Thyroid gland (tissue), 4 donors: Measurements from ENCODE around the gene UTY. TPM values are rescaled to one million over a fixed set of nuclear protein-coding genes. Genes with fewer than 3 reads are reported as not detected.

Experiments
- DNase-seq, 2 donors: peaks; one replicate each; pipeline ENCODE4 v3.0.0-alpha.2; 2019
- H3K27ac ChIP-seq, 3 donors: fragments of 200-600 bp; sonication (generic); 1 replicate in 2 of 3; 2 replicates in 1 of 3; pipeline ENCODE4 v1.5.1; 2016 to 2019; ENCODE audit warnings: mild to moderate bottlenecking in 1 of 3, moderate library complexity in 1 of 3
- H3K27me3 ChIP-seq: fragments of 200-600 bp; sonication (generic); one replicate; pipeline ENCODE4 v1.5.1; 2019
- H3K36me3 ChIP-seq, 2 donors: fragments of 200-600 bp; sonication (generic); one replicate each; pipeline ENCODE4 v1.5.1; 2016 to 2019
- H3K4me1 ChIP-seq, 2 donors: fragments of 200-600 bp; sonication (generic); one replicate each; pipeline ENCODE4 v1.5.1; 2017 to 2019
- H3K4me3 ChIP-seq, 3 donors: fragments of 200-600 bp; sonication (generic); replicated peaks in 1 of 3; 1 replicate in 2 of 3; 2 replicates in 1 of 3; pipeline ENCODE4 v1.5.1; 2016; ENCODE audit warnings: mild to moderate bottlenecking in 1 of 3
- H3K9me3 ChIP-seq: fragments of 200-600 bp; sonication (generic); one replicate; pipeline ENCODE4 v1.5.1; 2017
- POLR2A ChIP-seq, 2 donors: fragments of 450-650 bp; IDR thresholded peaks; one replicate each; pipeline ENCODE4 v1.6.1; 2017; ENCODE audit warnings: antibody characterized with exemption in 2 of 2, mild to moderate bottlenecking in 2 of 2, moderate library complexity in 1 of 2
- WGBS, 2 donors: methylation state at CpG; one replicate each; pipeline ENCODE4 v1.1.5; 2017; 5-methylcytosine and 5-hydroxymethylcytosine counted together
- intact Hi-C: fragments of 100-400 bp; cut with DNase I; formaldehyde crosslinking; loops from one replicate; pipeline ENCODE4 v1.15.1; 2023
- total RNA-seq, 4 donors: library from RNA; depleted of rRNA; stranded (reverse); fragments of >200 nt; gene quantifications; one replicate each; pipeline ENCODE4 v1.2.3, GENCODE V29; 2016
- TF ChIP-seq, protein P1 (sequence below), 6 experiments: fragments of 200-600 bp in 3 of 6; fragments of 450-650 bp in 3 of 6; sonication (generic) in 3 of 6; IDR thresholded peaks; one replicate each; pipeline ENCODE4 v1.5.1; 2016 to 2019; ENCODE audit warnings: antibody characterized with exemption in 6 of 6, mild to moderate bottlenecking in 2 of 6, inconsistent platforms in 1 of 6, moderate library complexity in 1 of 6

UTY gene
- total RNA-seq, 4 donors from 2014 or later: 0.27 to 113 (median 57.1) TPM; not detected in 1

GRCh38 chrY:13361656-13362636 lies 117.9 kb downstream of the UTY start:
- Histone ChIP-seq H3K27ac (no peak overlapping the region), H3K4me3 (no peak overlapping the region), H3K27me3 (no peaks in the 10 kb centered on the region), H3K4me1 (no peaks in the 10 kb centered on the region), H3K9me3 (no peaks in the 10 kb centered on the region), H3K36me3 (no peaks in the 10 kb centered on the region)
- WGBS, 2 donors: 88 to 93% methylated on average over 2 of the region's 2 CpGs
- TF ChIP-seq, protein P1, sequence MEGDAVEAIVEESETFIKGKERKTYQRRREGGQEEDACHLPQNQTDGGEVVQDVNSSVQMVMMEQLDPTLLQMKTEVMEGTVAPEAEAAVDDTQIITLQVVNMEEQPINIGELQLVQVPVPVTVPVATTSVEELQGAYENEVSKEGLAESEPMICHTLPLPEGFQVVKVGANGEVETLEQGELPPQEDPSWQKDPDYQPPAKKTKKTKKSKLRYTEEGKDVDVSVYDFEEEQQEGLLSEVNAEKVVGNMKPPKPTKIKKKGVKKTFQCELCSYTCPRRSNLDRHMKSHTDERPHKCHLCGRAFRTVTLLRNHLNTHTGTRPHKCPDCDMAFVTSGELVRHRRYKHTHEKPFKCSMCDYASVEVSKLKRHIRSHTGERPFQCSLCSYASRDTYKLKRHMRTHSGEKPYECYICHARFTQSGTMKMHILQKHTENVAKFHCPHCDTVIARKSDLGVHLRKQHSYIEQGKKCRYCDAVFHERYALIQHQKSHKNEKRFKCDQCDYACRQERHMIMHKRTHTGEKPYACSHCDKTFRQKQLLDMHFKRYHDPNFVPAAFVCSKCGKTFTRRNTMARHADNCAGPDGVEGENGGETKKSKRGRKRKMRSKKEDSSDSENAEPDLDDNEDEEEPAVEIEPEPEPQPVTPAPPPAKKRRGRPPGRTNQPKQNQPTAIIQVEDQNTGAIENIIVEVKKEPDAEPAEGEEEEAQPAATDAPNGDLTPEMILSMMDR (IDR thresholded peaks at IDR 0.05): no peak
- TF ChIP-seq POLR2A (IDR thresholded peaks at IDR 0.05): no peak
- intact Hi-C loops: no loop called here
- DNase-seq: no peak

- Histone ChIP-seq H3K4me1 (no peaks in the 10 kb centered on the region), H3K36me3 (no peaks in the 10 kb centered on the region), H3K27me3 (no peaks in the 10 kb centered on the region), H3K4me3 (no peak overlapping the region), H3K9me3 (no peaks in the 10 kb centered on the region), H3K27ac (no peak overlapping the region)
- intact Hi-C loops: no loop called here
- no peak for DNase-seq
- WGBS, 2 donors: 95 to 97% methylated on average over 4 of the region's 4 CpGs
- TF ChIP-seq POLR2A (IDR thresholded peaks at IDR 0.05): no peak
- TF ChIP-seq, protein P1 (IDR thresholded peaks at IDR 0.05): no peak
Measured at GRCh38 chrY:13351443-13351842, 128.4 kb downstream of the UTY start.

DNA sequence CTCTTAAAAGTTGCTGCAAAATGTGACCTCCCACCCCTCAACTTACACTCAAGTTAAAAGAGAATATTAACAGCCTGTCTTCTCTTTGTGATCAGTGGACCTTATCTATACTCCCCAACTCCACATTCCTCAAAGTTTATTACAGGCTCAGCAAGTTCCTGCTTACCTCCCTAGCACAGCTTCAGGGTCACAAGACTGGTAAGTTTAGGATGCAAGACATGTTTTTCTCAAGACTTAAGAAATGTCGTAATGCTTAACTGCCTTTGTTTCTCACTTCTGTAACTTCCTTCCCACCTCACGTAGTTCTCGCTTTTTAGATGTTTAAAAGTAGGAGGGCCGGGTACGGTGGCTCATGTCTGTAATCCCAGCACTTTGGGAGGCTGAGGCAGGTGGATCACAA lies 132.7 kb downstream of the UTY start:
- TF ChIP-seq, protein P1 (IDR thresholded peaks at IDR 0.05): no peak
- no peak for TF ChIP-seq POLR2A (IDR thresholded peaks at IDR 0.05)
- Histone ChIP-seq H3K4me3 (no peak overlapping the region), H3K36me3 (no peaks in the 10 kb centered on the region), H3K9me3 (no peaks in the 10 kb centered on the region), H3K27me3 (no peaks in the 10 kb centered on the region), H3K27ac (peak overlapping the region in 1 of 3 donors; percentile 64), H3K4me1 (no peaks in the 10 kb centered on the region)
- DNase-seq: no peak
- intact Hi-C loops: no loop called here
- 84 to 86% methylated on average over 5 of the region's 5 CpGs for WGBS, 2 donors

GRCh38 chrY:13345549-13345948 lies 134.3 kb downstream of the UTY start:
- TF ChIP-seq, protein P1 (IDR thresholded peaks at IDR 0.05): no peak
- TF ChIP-seq POLR2A (IDR thresholded peaks at IDR 0.05): no peak
- Histone ChIP-seq H3K4me1 (no peaks in the 10 kb centered on the region), H3K27me3 (no peaks in the 10 kb centered on the region), H3K36me3 (no peaks in the 10 kb centered on the region), H3K4me3 (no peak overlapping the region), H3K9me3 (no peaks in the 10 kb centered on the region), H3K27ac (no peak overlapping the region)
- 93 to 100% methylated on average over 3 of the region's 3 CpGs for WGBS, 2 donors
- no peak for DNase-seq
- intact Hi-C loops: no loop called here

DNA sequence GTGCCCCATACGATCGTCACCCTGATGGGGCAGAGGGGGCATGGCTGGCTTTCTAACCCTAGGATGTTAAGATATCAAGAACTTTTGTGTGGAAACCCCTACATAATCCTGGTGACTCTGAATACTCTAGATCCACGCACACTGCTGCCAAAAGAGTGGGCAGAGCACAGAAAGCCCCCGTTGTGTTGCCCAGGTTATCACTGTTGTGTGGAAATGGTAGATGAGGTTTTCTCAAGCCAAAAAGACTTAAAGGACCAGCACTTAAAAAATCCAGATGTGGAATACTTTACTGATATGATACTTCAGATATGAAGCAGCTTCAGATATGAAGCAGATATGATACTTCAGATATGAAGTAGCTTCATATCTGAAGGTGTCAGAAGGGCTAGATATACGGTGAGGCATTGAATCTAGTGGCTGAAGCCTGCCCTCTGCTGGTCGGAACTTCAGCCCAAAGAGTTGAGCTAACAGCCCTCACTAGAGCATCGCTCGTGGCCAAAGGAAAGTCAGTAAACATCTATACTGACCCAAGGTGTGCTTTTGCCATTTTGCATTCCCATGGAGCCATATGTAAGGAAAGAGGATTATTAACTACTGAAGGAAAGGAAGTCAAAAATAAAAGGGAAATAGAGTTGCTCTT lies 136.4 kb downstream of the UTY start:
- 73 to 81% methylated on average over 6 to 8 of the region's 8 CpGs for WGBS, 2 donors
- no peaks in the 10 kb centered on the region for H3K36me3 ChIP-seq

More for the DNA sequence above, 136.4 kb downstream of the UTY start:
- Histone ChIP-seq H3K9me3 (no peaks in the 10 kb centered on the region), H3K4me1 (no peaks in the 10 kb centered on the region), H3K27me3 (no peaks in the 10 kb centered on the region), H3K27ac (no peak overlapping the region), H3K4me3 (no peak overlapping the region)
- intact Hi-C loops: no loop called here
- peak; percentile 36 to 46 for DNase-seq
- no peak for TF ChIP-seq POLR2A (IDR thresholded peaks at IDR 0.05)
- TF ChIP-seq, protein P1 (IDR thresholded peaks at IDR 0.05): peak in 1 of 6 experiments; percentile 51
